Type B pancreatic cell (in vitro differentiated cells): ENCODE results near the gene TPSAB1. TPM values are rescaled to one million over a fixed set of nuclear protein-coding genes. Genes with fewer than 3 reads are reported as not detected.
A peak's percentile ranks its signal among the peaks of the same experiment; 100 is the strongest.
"Not testable (repeated sequence)": the region's sequence is repeated elsewhere in the genome, so short reads cannot be mapped to it uniquely, and the experiment has no call there.

Experiments used
- DNase-seq: peaks from one replicate; pipeline ENCODE4 v3.0.0; 2021; ENCODE audit warnings: mixed read lengths; ENCODE audit not compliant: unreplicated experiment; ENCODE audit errors: extremely low spot score
- H3K27ac Mint-ChIP-seq: 2 replicates; pipeline ENCODE4 v1.8.0; 2021; ENCODE audit warnings: mild to moderate bottlenecking, mixed read lengths
- H3K27me3 Mint-ChIP-seq: 2 replicates; pipeline ENCODE4 v1.8.0; 2021; ENCODE audit warnings: mixed read lengths
- H3K36me3 Mint-ChIP-seq: 2 replicates; pipeline ENCODE4 v1.8.0; 2021; ENCODE audit warnings: mixed read lengths
- H3K4me1 Mint-ChIP-seq: one replicate; pipeline ENCODE4 v1.8.0; 2021; ENCODE audit warnings: mixed read lengths; ENCODE audit not compliant: unreplicated experiment
- H3K4me3 Mint-ChIP-seq: 2 replicates; pipeline ENCODE4 v1.8.0; 2021; ENCODE audit warnings: mild to moderate bottlenecking, mixed read lengths
- H3K9me3 Mint-ChIP-seq: 2 replicates; pipeline ENCODE4 v1.8.0; 2021; ENCODE audit warnings: mixed read lengths
- long read RNA-seq: library from polyadenylated mRNA; unstranded; transcript quantifications from one replicate; pipeline ENCODE4 v2.0.0, GENCODE V29; 2020
- total RNA-seq: library from RNA; stranded (reverse); gene quantifications from 2 replicates; pipeline ENCODE4 v1.2.1, GENCODE V29; 2021; ENCODE audit warnings: low replicate concordance
- TF ChIP-seq, protein P1 (sequence below): fragments of 200-600 bp; sonication (generic); conservative IDR thresholded peaks from 2 replicates; pipeline ENCODE4 v1.5.0; 2021; ENCODE audit warnings: antibody characterized with exemption, mild to moderate bottlenecking

The TPSAB1 gene
- not detected in 2 replicates for total RNA-seq
- long read RNA-seq: 0 reads

DNA sequence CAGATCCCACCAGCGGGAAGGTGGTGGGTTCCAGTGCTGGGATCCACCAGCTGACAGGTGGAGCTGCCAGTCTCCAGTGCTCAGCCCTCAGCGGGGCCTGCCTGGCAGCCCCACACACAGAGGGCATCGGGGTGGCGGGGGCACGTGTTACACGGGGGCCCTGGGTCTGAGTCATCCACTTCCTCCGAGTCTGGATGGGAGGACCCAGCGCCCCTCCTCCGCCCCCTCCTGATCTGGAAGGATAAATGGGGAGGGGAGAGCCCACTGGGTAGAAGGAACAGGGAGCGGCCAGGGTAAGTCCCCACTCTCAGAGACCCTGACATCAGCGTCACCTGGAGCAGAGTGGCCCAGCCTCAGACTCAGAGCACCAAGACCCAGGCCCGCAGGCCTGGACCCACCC lies at the start of gene TPSAB1:
Gene TPSAB1 (plus strand): TSS at position 270 of the 400 bp plus-strand sequence. CDS start 234 bp downstream, outside the sequence.
- H3K36me3 Mint-ChIP-seq, H3K4me1 Mint-ChIP-seq, H3K27ac Mint-ChIP-seq, H3K9me3 Mint-ChIP-seq, DNase-seq, H3K27me3 Mint-ChIP-seq, H3K4me3 Mint-ChIP-seq: not testable (repeated sequence)

DNA sequence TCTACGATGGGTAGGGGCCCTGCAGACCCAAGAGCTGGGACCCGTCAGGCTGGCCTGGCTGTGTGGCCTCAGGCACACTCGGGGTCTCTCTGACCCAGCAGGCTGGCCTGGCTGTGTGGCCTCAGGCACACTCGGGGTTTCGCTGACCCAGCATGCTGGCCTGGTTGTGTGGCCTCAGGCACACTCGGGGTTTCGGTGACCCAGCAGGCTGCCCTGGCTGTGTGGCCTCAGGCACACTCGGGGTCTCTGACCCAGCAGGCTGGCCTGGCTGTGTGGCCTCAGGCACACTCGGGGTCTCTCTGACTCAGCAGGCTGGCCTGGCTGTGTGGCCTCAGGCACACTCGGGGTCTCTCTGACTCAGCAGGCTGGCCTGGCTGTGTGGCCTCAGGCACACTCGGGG lies 49.7 kb upstream of the TPSAB1 start:
- not testable (repeated sequence) for H3K36me3 Mint-ChIP-seq, H3K4me3 Mint-ChIP-seq, H3K27ac Mint-ChIP-seq, DNase-seq, H3K9me3 Mint-ChIP-seq, H3K27me3 Mint-ChIP-seq, H3K4me1 Mint-ChIP-seq

DNA sequence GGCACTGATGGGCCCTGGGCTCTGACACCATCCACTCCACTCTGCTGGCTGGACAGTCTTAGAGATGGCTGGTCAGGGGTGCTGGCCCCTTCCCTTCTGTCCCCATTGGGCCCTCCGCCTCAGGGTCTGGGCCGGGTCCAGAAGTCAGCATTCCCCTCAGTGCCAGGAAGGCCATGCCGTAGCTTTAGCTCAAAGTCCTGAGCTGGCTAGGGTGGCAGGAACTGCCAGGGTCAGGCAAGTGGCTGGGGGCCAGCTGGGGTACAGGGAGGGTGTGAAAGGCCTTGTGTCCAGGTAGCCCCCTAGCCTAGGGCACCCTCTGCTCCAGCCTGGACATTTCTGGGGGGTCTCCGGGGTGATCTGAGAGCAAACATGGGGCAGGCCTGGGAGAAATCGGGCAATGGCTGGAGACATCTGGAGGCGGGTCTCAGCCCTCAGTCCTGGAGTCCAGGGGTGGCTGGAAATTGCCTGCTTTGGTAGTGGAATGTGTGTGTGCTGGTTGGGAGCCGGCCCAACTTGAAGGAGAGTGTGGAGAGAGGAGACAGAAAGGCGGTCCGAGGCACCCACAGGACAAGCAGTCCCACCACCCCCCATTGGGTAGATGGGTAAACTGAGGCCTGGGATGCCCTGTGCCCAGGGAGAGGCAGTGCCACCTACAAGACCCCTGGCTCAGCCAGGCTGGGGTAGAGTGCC lies 48.0 kb upstream of the TPSAB1 start:
- TF ChIP-seq, protein P1, sequence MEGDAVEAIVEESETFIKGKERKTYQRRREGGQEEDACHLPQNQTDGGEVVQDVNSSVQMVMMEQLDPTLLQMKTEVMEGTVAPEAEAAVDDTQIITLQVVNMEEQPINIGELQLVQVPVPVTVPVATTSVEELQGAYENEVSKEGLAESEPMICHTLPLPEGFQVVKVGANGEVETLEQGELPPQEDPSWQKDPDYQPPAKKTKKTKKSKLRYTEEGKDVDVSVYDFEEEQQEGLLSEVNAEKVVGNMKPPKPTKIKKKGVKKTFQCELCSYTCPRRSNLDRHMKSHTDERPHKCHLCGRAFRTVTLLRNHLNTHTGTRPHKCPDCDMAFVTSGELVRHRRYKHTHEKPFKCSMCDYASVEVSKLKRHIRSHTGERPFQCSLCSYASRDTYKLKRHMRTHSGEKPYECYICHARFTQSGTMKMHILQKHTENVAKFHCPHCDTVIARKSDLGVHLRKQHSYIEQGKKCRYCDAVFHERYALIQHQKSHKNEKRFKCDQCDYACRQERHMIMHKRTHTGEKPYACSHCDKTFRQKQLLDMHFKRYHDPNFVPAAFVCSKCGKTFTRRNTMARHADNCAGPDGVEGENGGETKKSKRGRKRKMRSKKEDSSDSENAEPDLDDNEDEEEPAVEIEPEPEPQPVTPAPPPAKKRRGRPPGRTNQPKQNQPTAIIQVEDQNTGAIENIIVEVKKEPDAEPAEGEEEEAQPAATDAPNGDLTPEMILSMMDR: no peak
- no peaks in the 10 kb centered on the region for H3K27me3 Mint-ChIP-seq
- H3K4me3 Mint-ChIP-seq: no peak overlapping the region
- H3K9me3 Mint-ChIP-seq: no peaks in the 10 kb centered on the region
- no peak for DNase-seq
- no peak overlapping the region for H3K27ac Mint-ChIP-seq
- no peaks in the 10 kb centered on the region for H3K36me3 Mint-ChIP-seq
- no peaks in the 10 kb centered on the region for H3K4me1 Mint-ChIP-seq

DNA sequence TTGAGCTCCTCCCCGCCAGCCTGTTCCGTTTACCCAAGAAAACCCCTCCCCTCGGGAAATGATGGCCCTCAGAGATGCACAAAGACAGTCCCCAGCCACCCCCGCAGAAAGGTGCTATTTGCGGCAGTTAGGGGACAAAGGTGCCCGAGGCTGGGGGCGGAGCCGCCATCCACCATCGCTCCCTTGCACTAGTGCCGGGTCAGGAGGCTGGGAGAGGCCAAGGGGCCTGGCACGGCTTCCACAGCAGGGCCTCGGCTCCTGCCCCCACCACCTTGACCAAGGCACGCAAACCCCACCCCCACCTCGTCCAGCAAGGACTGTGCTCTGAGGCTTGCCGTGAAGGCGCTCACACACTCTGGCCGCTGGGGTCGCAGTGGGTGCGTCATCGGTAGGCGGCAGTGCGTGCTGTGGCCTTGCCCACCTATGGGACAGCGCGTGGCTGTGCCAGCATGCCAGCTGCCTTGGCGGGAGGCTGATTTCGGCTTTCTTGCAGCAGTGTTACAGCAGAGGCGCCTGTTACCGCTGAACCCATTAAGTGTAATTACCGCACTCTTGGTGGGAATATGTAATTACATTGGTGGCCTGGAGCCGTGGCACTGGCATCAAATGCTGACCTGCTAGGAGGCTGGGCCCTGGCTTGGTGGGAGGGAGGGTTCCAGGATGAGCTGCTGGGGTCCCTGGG lies 47.2 kb upstream of the TPSAB1 start:
- Mint-ChIP-seq H3K36me3 (no peaks in the 10 kb centered on the region), H3K27ac (no peak overlapping the region), H3K27me3 (no peaks in the 10 kb centered on the region), H3K4me1 (no peaks in the 10 kb centered on the region), H3K9me3 (no peaks in the 10 kb centered on the region), H3K4me3 (no peak overlapping the region)
- no peak for DNase-seq
- TF ChIP-seq, protein P1: no peak

DNA sequence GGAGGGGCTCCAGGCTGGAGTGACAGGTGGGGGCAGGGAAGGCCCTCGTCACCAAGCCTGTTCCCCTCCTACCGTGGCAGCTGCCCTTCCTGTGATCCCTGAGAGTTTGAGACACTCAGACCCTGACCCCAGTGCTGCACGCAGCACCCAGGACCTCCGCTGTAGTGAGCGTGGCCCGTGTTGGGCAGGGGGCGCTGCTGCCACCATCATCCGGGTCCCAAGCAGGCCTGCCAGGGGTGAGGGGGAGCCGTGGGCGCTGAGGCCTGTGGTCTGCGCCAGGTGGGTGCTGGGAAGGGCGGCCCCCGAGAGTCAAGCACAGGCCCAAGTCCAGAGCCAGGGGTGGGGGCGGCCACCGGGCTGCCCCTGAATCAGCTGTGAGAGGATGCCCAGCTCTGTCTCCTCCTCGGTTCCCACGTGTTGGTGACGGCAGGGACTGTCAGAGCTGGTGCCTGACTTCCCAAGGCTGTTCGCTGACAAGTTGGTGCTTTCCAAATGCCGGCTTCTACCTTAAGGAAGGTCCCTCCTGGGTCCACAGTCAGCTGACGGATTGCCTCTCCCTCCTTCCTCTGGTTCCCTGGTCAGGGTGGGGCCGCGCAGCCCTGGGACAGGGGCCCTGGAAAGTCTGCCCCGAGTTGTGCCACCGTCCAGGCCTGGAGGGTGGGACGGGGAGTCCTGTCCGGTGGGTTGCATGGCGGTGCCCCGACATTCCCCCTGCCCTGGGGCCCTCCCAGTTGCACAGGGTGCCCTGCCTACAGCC lies 46.5 kb upstream of the TPSAB1 start:
- Mint-ChIP-seq H3K4me3 (no peak overlapping the region), H3K27me3 (no peaks in the 10 kb centered on the region), H3K27ac (no peak overlapping the region), H3K9me3 (no peaks in the 10 kb centered on the region), H3K4me1 (no peaks in the 10 kb centered on the region), H3K36me3 (no peaks in the 10 kb centered on the region)
- DNase-seq: no peak
- TF ChIP-seq, protein P1: no peak

DNA sequence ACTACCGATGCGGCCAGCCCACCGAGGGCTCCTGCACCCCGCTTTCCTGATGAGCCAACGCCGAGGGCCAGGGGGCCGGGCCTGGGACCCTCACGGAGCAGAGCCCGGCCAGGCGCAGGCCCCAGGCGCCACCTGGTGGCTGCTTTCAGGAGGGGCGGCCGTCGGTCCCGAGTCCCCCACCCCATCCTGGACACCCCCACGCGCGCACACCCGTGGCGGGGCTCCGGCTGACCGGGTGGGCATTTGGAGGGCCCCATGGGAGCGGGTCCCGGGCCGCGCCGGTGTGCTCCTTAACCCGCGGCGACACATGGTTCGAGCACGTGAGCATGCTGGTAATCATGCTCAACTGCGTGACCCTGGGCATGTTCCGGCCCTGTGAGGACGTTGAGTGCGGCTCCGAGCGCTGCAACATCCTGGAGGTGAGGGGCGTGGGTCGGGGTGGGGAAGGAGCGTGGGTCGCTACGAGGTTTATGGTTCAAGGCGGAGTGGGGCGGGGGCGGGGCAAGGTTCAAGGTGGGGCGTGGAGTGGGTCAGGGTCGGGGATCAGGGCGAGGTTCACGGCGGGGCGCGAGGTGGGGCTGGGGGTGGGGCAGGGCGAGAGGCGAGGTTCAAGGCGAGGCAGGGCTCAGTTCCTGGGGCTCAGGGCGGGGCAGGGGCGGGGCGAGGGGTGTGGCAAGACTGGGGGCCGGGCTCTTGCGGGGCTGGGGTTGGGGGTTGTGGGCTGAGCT lies 45.7 kb upstream of the TPSAB1 start:
- no peak overlapping the region for H3K4me3 Mint-ChIP-seq
- H3K27ac Mint-ChIP-seq: no peak overlapping the region
- H3K27me3 Mint-ChIP-seq: no peaks in the 10 kb centered on the region
- no peaks in the 10 kb centered on the region for H3K4me1 Mint-ChIP-seq
- TF ChIP-seq, protein P1: peak; percentile 96
- no peak for DNase-seq
- H3K9me3 Mint-ChIP-seq: no peaks in the 10 kb centered on the region
- peaks cover 2% of the 10 kb centered on the region for H3K36me3 Mint-ChIP-seq
